GM06990 (cell line): Measurements from ENCODE around the gene FAM50A.

Source experiments
- DNase-seq: peaks from one replicate; pipeline ENCODE4 v3.0.0-alpha.2; 2011; ENCODE audit not compliant: insufficient read length; ENCODE audit errors: extremely low read depth
- H3K27me3 ChIP-seq: replicated peaks from 2 replicates; pipeline ENCODE4 v1.6.0; 2011; ENCODE audit warnings: low read length; ENCODE audit not compliant: control insufficient read depth, insufficient read depth
- H3K36me3 ChIP-seq: 2 replicates; pipeline ENCODE4 v1.5.1; 2011; ENCODE audit warnings: low read length; ENCODE audit not compliant: control insufficient read depth, insufficient read depth
- H3K4me3 ChIP-seq: replicated peaks from 2 replicates; pipeline ENCODE4 v1.5.1; 2011; ENCODE audit warnings: low read depth, mild to moderate bottlenecking, control low read depth, low read length
- CTCF ChIP-seq: IDR thresholded peaks from 2 replicates; pipeline ENCODE4 v1.5.1; 2011; ENCODE audit warnings: low read length, control low read depth, mild to moderate bottlenecking, inconsistent platforms; ENCODE audit not compliant: insufficient read depth, poor library complexity, severe bottlenecking

The FAM50A gene

GRCh38 chrX:154463611-154464220 lies 19.8 kb downstream of the FAM50A start:
- no peak for DNase-seq
- no peak for TF ChIP-seq CTCF
- Histone ChIP-seq H3K4me3 (no peak overlapping the region), H3K27me3 (no peaks in the 10 kb centered on the region), H3K36me3 (no peaks in the 10 kb centered on the region; the same call in 1 of the 2 replicates)

GRCh38 chrX:154464806-154465365 lies 20.9 kb downstream of the FAM50A start:
- DNase-seq = no peak
- Histone ChIP-seq H3K27me3 (no peaks in the 10 kb centered on the region), H3K4me3 (no peak overlapping the region), H3K36me3 (no peaks in the 10 kb centered on the region; the same call in 1 of the 2 replicates)
- TF ChIP-seq CTCF = no peak

GRCh38 chrX:154465601-154466000 lies 21.7 kb downstream of the FAM50A start:
- DNase-seq = no peak
- Histone ChIP-seq H3K36me3 (no peaks in the 10 kb centered on the region; the same call in 1 of the 2 replicates), H3K27me3 (no peaks in the 10 kb centered on the region), H3K4me3 (no peak overlapping the region)
- no peak for TF ChIP-seq CTCF

- no peak for DNase-seq
- Histone ChIP-seq H3K27me3 (no peaks in the 10 kb centered on the region), H3K4me3 (no peak overlapping the region), H3K36me3 (no peaks in the 10 kb centered on the region; the same call in 1 of the 2 replicates)
- TF ChIP-seq CTCF = no peak
Measured at GRCh38 chrX:154466036-154466435, 22.1 kb downstream of the FAM50A start.

GRCh38 chrX:154466907-154467306 lies 23.0 kb downstream of the FAM50A start:
- DNase-seq = no peak
- Histone ChIP-seq H3K27me3 (no peaks in the 10 kb centered on the region), H3K4me3 (no peak overlapping the region), H3K36me3 (no peaks in the 10 kb centered on the region; the same call in 1 of the 2 replicates)
- no peak for TF ChIP-seq CTCF
